ENCODE measurements around the gene TMEM245. TPM values are rescaled to one million over a fixed set of nuclear protein-coding genes. Genes with fewer than 3 reads are reported as not detected.

TMEM245 gene
- total and polyA plus RNA-seq, 7 donors: 6.0 to 77.8 (median 43.5) TPM

GRCh38 chr9:109120204-109120789 lies 550 bp upstream of the TMEM245 start:
- Histone ChIP-seq H3K27me3 (ENCODE audit: insufficient read depth in 3 of 3, low read length in 2 of 3) (no peaks in the 10 kb centered on the region), H3K27ac (no peak overlapping the region), H3K4me1 (peaks cover 29% of the 10 kb centered on the region), H3K4me3 (peak overlapping the region; percentile 41), H3K36me3 (ENCODE audit: insufficient read depth in 1 of 2, low read depth in 1 of 2) (no peaks in the 10 kb centered on the region), H3K9me3 (no peaks in the 10 kb centered on the region)
- TF ChIP-seq CTCF (IDR thresholded peaks at IDR 0.05): no peak
- 29 to 31% (median 30%) methylated on average over 13 of the region's 13 CpGs for WGBS, 3 donors
- intact Hi-C loops (cut with DNase I): no loop called here
- DNase-seq (no peak), ATAC-seq (no peak)

- H3K9me3 ChIP-seq: no peaks in the 10 kb centered on the region
- peak overlapping the region; percentile 89 for H3K4me3 ChIP-seq
- DNase-seq (peak in 1 of 2 donors; percentile 62), ATAC-seq (no peak)
- peaks cover 42% of the 10 kb centered on the region for H3K4me1 ChIP-seq
- intact Hi-C loops (cut with DNase I): no loop called here
- H3K27ac ChIP-seq: peak overlapping the region; percentile 86
- no peak for TF ChIP-seq CTCF (IDR thresholded peaks at IDR 0.05)
- H3K36me3 ChIP-seq (ENCODE audit: insufficient read depth in 1 of 2, low read depth in 1 of 2): no peaks in the 10 kb centered on the region
- H3K27me3 ChIP-seq (ENCODE audit: insufficient read depth in 3 of 3, low read length in 2 of 3): no peaks in the 10 kb centered on the region
- 0% methylated on average over 29 of the region's 29 CpGs for WGBS, 3 donors
Observed at GRCh38 chr9:109118808-109119438, 824 bp downstream of the TMEM245 start.

GRCh38 chr9:109117856-109118807 lies 1.6 kb downstream of the TMEM245 start:
- TF ChIP-seq CTCF (IDR thresholded peaks at IDR 0.05): no peak
- H3K4me1 ChIP-seq: peaks cover 50% of the 10 kb centered on the region
- H3K9me3 ChIP-seq: no peaks in the 10 kb centered on the region
- 27 to 40% (median 32%) methylated on average over 14 of the region's 14 CpGs for WGBS, 3 donors
- no peaks in the 10 kb centered on the region for H3K36me3 ChIP-seq (ENCODE audit: insufficient read depth in 1 of 2, low read depth in 1 of 2)
- H3K27me3 ChIP-seq (ENCODE audit: insufficient read depth in 3 of 3, low read length in 2 of 3): no peaks in the 10 kb centered on the region
- peak; percentile 29 to 63 for DNase-seq
- intact Hi-C loops (cut with DNase I): no loop called here
- H3K27ac ChIP-seq: peak overlapping the region; percentile 86
- peak; percentile 20 to 49 (median 35) for ATAC-seq
- peak overlapping the region; percentile 89 for H3K4me3 ChIP-seq

- intact Hi-C loops (cut with DNase I): no loop called here
- Histone ChIP-seq H3K27ac (peak overlapping the region; percentile 7), H3K4me1 (peaks cover 70% of the 10 kb centered on the region), H3K27me3 (ENCODE audit: insufficient read depth in 3 of 3, low read length in 2 of 3) (no peaks in the 10 kb centered on the region), H3K36me3 (ENCODE audit: insufficient read depth in 1 of 2, low read depth in 1 of 2) (no peaks in the 10 kb centered on the region), H3K9me3 (no peaks in the 10 kb centered on the region), H3K4me3 (no peak overlapping the region)
- ATAC-seq (no peak), DNase-seq (peak in 1 of 2 donors; percentile 24)
- WGBS, 3 donors: 36 to 70% (median 54%) methylated on average over 3 of the region's 3 CpGs
- no peak for TF ChIP-seq CTCF (IDR thresholded peaks at IDR 0.05)
Observed at GRCh38 chr9:109115931-109116526, 3.7 kb downstream of the TMEM245 start.

Data from psoas muscle (tissue), 8 donors.